CD4-positive, alpha-beta T cell treated with Interleukin-6 at 100 ng/mL for 8 hours (primary cell): ENCODE measurements around the gene MST1.

Experiments used
- DNase-seq: peaks from one replicate; pipeline ENCODE4 v3.0.0-alpha.2; 2020; ENCODE audit warnings: mixed read lengths, low spot score

Gene MST1

GRCh38 chr3:49689046-49689907 lies at the start of gene MST1, which contains the start of gene RNF123:
TSS of gene MST1 (minus strand) at chr3:49689474. CDS start at chr3:49688691, 783 bp downstream.
TSS of gene RNF123 (plus strand) at chr3:49689557. CDS start at chr3:49691166, 1,609 bp downstream.
- peak; percentile 89 for DNase-seq

GRCh38 chr3:49738067-49738713 lies 48.9 kb upstream of the MST1 start:
- no peak for DNase-seq

- DNase-seq: no peak
Observed at GRCh38 chr3:49734752-49735151, 45.5 kb upstream of the MST1 start.

DNA sequence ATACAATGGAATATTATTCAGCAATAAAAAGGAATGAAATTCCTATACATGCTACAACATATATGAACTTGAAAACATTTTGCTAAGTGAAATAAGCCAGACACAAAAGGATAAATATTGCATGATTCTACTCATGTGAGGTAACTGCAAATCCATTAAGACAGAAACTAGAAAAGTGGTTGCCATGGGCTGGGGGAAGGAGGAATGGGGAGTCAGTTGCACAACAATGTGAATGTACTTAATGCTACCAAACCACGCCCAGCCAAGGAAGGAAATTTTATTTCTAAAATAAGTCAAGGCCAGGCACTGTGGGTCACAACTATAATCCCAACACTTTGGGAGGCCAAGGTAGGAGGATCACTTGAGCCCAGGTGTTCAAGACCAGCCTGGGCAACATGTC lies 44.3 kb upstream of the MST1 start:
- DNase-seq: no peak

DNA sequence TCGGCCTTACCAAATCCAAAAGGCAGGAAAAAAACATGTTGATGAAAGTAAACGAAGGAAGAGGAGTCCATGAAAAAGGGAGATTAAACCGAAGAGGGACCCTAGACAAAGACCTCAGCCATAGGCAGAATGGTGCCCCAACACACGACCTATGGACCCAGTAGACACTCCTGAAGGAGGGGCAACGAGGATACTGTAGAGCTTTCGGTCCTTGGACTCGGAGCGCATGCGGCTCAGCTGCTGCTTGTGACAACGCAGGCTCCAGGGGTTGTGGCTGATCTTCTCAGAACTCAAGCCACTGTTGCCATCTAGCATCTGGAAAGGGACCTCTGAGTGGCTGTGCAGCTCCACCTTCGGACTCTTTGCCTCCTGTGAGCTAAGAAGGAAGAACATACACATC lies 43.3 kb upstream of the MST1 start:
- DNase-seq: no peak

DNA sequence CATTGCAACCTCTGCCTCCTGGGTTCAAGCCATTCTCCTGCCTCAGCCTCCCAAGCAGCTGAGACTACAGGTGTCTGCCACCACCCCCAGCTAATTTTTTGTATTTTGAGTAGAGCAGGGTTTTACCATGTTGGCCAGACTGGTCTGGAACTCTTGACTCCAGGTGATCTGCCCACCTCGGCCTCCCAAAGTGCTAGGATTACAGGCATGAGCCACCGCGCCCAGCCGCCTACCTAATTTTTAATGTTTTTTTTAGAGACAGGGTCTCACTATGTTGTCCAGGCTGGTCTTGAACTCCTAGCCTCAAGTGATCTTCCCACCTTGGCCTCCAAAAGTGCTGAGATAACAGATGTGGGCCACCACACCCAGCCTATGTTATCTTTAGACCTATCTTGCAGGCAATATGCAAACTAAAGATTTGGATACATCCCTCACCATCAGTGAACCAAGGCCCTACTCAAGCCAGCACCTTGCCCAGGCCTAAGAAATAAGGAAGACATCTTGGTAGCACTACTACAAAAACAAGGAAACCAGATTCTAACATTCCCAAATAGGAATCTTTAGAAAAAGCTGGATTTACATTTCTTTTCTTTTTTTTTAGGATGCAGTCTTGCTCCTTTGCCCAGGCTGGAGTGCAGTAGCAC lies 40.8 kb upstream of the MST1 start:
- no peak for DNase-seq

DNA sequence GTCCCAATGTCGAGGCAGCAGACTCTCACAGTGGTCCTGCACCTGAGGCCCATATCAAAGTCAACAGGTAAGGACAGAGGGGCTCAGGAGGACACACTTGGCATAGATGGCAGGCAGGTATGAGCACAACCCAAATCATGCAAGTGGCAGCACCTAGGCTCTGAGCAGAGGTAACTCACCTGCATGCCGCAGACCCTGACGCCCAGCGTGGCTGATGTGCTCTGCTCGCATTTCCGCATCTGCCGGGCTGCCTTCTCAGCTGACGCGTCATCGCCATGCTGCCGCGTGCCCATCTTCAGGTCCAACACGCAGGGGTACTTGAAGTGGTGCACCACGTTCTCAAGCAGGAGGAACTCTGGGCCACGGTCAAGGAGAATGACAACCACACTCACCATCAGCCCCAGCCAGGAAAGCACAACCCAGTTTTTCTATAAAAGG lies 38.7 kb upstream of the MST1 start:
- no peak for DNase-seq

DNA sequence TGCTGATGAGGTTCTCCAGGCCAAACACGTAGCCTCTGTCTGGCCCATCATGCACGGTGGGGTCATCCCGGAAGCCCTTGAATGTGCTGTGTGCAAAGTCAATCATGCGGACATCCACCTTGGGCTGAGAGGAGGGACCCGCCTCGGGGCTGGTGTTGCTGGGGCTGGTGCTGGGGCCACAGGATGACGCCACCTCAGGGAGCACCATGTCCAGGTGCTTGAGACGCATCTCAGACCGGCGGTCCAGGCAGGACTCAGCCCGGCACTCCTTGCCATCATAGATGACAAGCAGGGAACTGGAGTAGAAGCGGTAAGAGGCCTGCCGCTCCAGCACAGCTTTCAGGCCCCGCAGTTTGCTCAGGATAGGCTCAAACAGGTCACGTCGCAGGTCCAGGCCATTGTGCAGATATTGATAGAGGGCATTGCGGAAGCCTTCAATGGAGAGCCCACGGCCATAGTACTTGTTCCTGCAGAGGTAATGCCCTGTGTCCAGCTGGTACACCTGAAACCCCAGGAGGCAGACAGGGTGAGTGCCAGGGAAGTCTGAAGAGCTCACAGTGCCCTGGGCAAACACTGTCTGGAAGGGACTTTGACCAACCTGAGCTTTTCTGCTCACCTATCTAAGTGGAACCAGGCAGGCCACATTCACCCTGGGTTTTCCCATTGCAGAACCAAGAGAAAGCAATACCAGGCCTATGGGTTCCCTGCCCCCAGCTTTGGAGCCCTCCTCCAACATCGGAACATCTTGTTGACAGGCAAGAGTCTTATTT lies 38.1 kb upstream of the MST1 start:
- no peak for DNase-seq

- DNase-seq: no peak
Observed at GRCh38 chr3:49725906-49726681, 36.8 kb upstream of the MST1 start.

GRCh38 chr3:49724586-49724985 lies 35.3 kb upstream of the MST1 start:
- no peak for DNase-seq

DNA sequence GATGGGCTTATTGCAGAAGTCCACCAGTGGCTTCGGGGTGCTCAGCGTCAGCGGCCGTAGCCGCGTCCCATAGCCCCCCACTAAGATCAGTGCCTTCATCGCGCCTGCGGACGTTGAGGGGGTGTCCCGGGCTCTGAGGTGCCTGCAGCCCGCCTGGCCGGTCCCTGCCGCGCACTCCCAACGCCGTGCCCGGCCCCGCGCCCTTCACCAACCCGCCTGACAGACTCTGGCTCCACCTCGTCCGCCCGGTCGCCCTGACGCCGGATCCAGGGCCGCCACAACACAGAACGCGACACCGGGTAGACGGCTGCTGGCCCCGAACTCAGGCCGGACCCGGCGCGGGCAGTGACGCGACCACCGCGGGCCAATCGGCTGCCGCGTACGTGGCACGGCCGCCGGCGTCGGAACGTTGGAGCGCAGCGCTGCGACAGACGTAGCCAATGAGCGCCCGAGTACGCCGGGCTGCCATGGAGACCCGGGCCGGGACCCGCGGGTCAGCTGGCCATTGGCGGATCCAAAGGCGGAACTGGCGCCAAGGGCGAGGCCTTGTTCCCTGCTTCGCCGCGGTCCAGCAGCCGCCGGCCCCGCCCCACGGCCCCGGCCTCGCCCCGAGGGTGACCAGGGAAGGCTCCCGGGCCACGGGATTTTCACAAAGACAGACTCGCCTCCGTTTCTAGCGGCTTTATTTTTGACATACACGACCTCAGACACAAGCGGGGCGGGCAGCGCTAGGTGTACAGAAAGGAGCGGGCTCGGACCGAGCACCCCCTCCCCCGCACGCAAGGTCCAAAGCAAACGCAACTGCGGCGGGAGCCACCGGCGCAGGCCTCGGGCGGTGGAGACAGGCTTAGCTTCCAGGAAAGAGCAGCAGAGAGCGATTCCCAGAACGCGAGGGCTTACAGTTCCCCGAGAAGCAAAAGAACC lies 34.6 kb upstream of the MST1 start, which contains the start of gene GMPPB:
TSS of gene GMPPB (minus strand) at position 324 of the 924 bp plus-strand sequence. CDS start at position 99, 225 bp downstream.
- DNase-seq: peak; percentile 91

GRCh38 chr3:49723296-49723627 lies 34.0 kb upstream of the MST1 start:
- DNase-seq: peak; percentile 46

DNA sequence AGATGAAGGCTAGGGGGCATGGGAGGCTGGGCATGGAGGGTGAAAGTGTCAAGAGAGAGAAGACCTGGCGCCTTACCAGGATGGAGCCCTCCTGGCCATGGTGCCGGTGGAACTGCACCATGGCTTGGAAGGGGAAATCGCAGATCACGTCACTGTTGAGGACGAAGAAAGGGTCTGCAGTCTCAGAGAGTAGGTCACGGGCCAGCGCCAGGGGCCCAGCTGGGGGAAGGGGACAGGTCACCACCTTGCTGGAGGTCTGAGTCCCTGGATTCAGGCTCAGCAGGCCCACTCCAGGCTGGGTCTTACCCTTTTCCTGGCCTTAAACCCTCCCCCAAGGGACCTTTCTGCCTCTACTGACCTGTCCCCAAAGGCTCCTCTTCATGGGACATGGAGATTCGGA lies 33.6 kb upstream of the MST1 start:
- DNase-seq: no peak

GRCh38 chr3:49721896-49722781 lies 32.9 kb upstream of the MST1 start:
- DNase-seq: no peak

DNA sequence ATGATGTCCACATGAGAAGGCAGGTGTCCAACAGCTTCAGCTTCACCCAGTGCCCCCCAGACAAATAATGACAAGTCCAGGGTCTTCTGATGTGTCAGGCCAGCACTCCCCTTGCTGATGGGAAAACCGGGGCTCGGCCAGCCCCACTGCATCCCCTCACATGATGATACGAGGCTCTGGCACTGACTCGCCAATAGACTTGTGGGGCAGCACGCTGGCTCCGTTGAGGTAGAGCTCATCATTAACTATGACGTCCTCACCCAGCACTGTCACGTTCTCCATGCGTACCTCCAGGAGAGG lies 32.3 kb upstream of the MST1 start:
- no peak for DNase-seq

GRCh38 chr3:49720855-49721595 lies 31.8 kb upstream of the MST1 start:
- DNase-seq: no peak

DNA sequence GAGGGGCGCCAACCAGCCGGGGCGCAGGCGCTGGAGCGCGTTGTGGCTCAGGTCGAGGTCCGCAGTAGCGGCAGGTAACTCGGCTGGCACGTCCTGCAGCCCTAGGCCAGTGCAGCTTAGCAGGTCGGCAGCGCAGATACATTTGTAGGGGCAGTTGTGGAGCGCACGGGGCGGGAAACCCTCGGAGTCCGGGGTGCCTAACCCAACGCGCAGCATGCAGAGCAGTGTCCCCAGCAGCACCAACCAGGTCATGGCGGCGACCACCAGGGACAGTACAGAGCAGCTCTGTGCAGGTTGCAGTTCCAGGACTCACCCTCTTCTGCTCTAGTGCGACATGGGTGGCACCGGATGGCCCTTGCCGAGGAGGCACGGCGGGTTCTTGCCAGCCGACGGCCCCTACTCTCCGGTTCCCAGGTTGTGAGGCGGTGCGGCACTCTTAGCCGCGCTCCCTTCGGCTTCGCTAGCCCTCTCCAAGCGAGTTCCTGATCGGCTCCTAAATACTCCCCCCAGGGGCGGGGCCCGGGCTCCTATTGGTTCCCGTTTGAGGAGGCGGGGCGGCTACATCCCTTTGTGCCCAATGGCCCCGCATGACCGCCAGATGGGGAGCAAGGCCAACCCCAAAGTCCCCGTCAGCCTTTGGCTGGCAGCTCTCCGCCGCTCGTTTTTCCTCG lies 30.1 kb upstream of the MST1 start, which contains the start of gene AMIGO3:
TSS of gene AMIGO3 (minus strand) at position 471 of the 671 bp plus-strand sequence. CDS start at position 252, 219 bp downstream.
- peak; percentile 87 for DNase-seq

GRCh38 chr3:49718858-49719213 lies 29.6 kb upstream of the MST1 start:
- no peak for DNase-seq
